ENCODE data around the gene CDK14. TPM values are rescaled to one million over a fixed set of nuclear protein-coding genes. Genes with fewer than 3 reads are reported as not detected.

CDK14 gene
- total RNA-seq, 1 donor from 2014 or later = 52.3 TPM

GRCh38 chr7:90574820-90575187, 21.3 kb upstream of the CDK14 start:
- no peak overlapping the region for H3K27ac ChIP-seq
- no peaks in the 10 kb centered on the region for H3K9me3 Mint-ChIP-seq
- no peaks in the 10 kb centered on the region for H3K27me3 ChIP-seq
- H4K20me1 ChIP-seq (ENCODE audit: low read depth) = no peaks in the 10 kb centered on the region
- no peak overlapping the region for H3K4me3 ChIP-seq
- H3K4me1 Mint-ChIP-seq = no peaks in the 10 kb centered on the region
- H3K36me3 ChIP-seq = no peaks in the 10 kb centered on the region
- no peak overlapping the region for H3K4me2 ChIP-seq
- no peaks in the 10 kb centered on the region for H3K79me2 ChIP-seq (ENCODE audit: low read depth)
- TF ChIP-seq, protein P1, sequence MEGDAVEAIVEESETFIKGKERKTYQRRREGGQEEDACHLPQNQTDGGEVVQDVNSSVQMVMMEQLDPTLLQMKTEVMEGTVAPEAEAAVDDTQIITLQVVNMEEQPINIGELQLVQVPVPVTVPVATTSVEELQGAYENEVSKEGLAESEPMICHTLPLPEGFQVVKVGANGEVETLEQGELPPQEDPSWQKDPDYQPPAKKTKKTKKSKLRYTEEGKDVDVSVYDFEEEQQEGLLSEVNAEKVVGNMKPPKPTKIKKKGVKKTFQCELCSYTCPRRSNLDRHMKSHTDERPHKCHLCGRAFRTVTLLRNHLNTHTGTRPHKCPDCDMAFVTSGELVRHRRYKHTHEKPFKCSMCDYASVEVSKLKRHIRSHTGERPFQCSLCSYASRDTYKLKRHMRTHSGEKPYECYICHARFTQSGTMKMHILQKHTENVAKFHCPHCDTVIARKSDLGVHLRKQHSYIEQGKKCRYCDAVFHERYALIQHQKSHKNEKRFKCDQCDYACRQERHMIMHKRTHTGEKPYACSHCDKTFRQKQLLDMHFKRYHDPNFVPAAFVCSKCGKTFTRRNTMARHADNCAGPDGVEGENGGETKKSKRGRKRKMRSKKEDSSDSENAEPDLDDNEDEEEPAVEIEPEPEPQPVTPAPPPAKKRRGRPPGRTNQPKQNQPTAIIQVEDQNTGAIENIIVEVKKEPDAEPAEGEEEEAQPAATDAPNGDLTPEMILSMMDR (IDR thresholded peaks at IDR 0.05) = no peak
- TF ChIP-seq EZH2 (IDR thresholded peaks at IDR 0.05) (no peak), EZH2phosphoT487 (IDR thresholded peaks at IDR 0.05) (no peak)
- H3K27ac Mint-ChIP-seq = no peak overlapping the region
- no peaks in the 10 kb centered on the region for H3K27me3 Mint-ChIP-seq (ENCODE audit: insufficient read depth, low read depth)
- H3K4me1 ChIP-seq = no peaks in the 10 kb centered on the region
- no peak overlapping the region for H3K9ac ChIP-seq
- no peaks in the 10 kb centered on the region for H3K36me3 Mint-ChIP-seq
- no peaks in the 10 kb centered on the region for H3F3A ChIP-seq (ENCODE audit: low read depth)
- H3K4me3 Mint-ChIP-seq = no peak overlapping the region
- no peak for DNase-seq (ENCODE audit: low spot score)
- H3K9me3 ChIP-seq (ENCODE audit: low read depth) = no peaks in the 10 kb centered on the region
- H2AFZ ChIP-seq (replicated peaks) = peak overlapping the region; percentile 72

GRCh38 chr7:90579181-90579688, 16.9 kb upstream of the CDK14 start:
- Histone ChIP-seq H2AFZ (replicated peaks) (no peak overlapping the region), H3K27ac (no peak overlapping the region), H3K4me3 (no peak overlapping the region), H3K9ac (no peak overlapping the region), H3F3A (ENCODE audit: low read depth) (no peaks in the 10 kb centered on the region), H3K79me2 (ENCODE audit: low read depth) (no peaks in the 10 kb centered on the region), H3K36me3 (no peaks in the 10 kb centered on the region), H4K20me1 (ENCODE audit: low read depth) (no peaks in the 10 kb centered on the region), H3K4me1 (no peaks in the 10 kb centered on the region), H3K27me3 (no peaks in the 10 kb centered on the region), H3K4me2 (no peak overlapping the region), H3K9me3 (ENCODE audit: low read depth) (no peaks in the 10 kb centered on the region)
- Mint-ChIP-seq H3K4me3 (no peak overlapping the region), H3K27ac (no peak overlapping the region), H3K4me1 (no peaks in the 10 kb centered on the region), H3K27me3 (ENCODE audit: insufficient read depth, low read depth) (no peaks in the 10 kb centered on the region), H3K36me3 (no peaks in the 10 kb centered on the region), H3K9me3 (peaks cover 2% of the 10 kb centered on the region)
- no peak for DNase-seq (ENCODE audit: low spot score)
- TF ChIP-seq EZH2 (IDR thresholded peaks at IDR 0.05) (no peak), EZH2phosphoT487 (IDR thresholded peaks at IDR 0.05) (no peak)
- TF ChIP-seq, protein P1 (IDR thresholded peaks at IDR 0.05) = no peak

DNA sequence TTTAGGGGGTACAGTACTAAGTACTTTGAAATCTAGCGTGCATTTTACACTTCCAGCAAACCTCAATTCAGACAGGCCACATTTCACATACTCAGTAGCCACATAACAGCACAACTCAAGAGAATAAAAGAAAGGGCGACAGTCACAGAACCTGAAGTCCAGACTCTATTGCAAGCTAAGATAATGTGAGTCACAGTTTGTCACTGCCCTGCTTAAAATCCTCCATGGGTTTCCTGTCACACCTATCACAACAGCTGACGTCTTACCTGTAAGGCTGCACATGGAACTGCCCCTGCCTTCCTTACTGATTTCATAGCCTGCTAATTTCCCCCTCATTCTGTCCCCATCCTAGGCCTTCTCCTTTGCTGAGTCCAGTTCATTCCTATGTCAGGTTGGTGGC, 16.1 kb upstream of the CDK14 start:
- Histone ChIP-seq H3K4me1 (no peaks in the 10 kb centered on the region), H3K4me2 (no peak overlapping the region), H3K4me3 (no peak overlapping the region), H3K36me3 (no peaks in the 10 kb centered on the region), H3F3A (ENCODE audit: low read depth) (no peaks in the 10 kb centered on the region), H3K9me3 (ENCODE audit: low read depth) (no peaks in the 10 kb centered on the region), H3K27me3 (no peaks in the 10 kb centered on the region), H2AFZ (replicated peaks) (no peak overlapping the region), H3K27ac (no peak overlapping the region), H3K9ac (no peak overlapping the region), H4K20me1 (ENCODE audit: low read depth) (no peaks in the 10 kb centered on the region), H3K79me2 (ENCODE audit: low read depth) (no peaks in the 10 kb centered on the region)
- Mint-ChIP-seq H3K27ac (no peak overlapping the region), H3K36me3 (no peaks in the 10 kb centered on the region), H3K4me1 (no peaks in the 10 kb centered on the region), H3K4me3 (no peak overlapping the region), H3K9me3 (peaks cover 2% of the 10 kb centered on the region), H3K27me3 (ENCODE audit: insufficient read depth, low read depth) (no peaks in the 10 kb centered on the region)
- no peak for DNase-seq (ENCODE audit: low spot score)
- TF ChIP-seq EZH2phosphoT487 (IDR thresholded peaks at IDR 0.05) (no peak), EZH2 (IDR thresholded peaks at IDR 0.05) (no peak)
- TF ChIP-seq, protein P1 (IDR thresholded peaks at IDR 0.05) = no peak
